ENCODE data around the gene ANP32A. TPM values are rescaled to one million over a fixed set of nuclear protein-coding genes. Genes with fewer than 3 reads are reported as not detected.

The ANP32A gene
- total RNA-seq, 4 donors from 2014 or later, result 35.5 to 60.4 (median 47.3) TPM

GRCh38 chr15:68792901-68793766, 27.6 kb downstream of the ANP32A start:
- DNase-seq (ENCODE audit: low spot score) (no peak), ATAC-seq (ENCODE audit: low FRiP score) (no peak)
- TF ChIP-seq CTCF (IDR thresholded peaks at IDR 0.05), result no peak

GRCh38 chr15:68791431-68792283, 29.0 kb downstream of the ANP32A start:
- no peak for ATAC-seq (ENCODE audit: low FRiP score)
- DNase-seq (ENCODE audit: low spot score), result no peak
- no peak for TF ChIP-seq CTCF (IDR thresholded peaks at IDR 0.05)

GRCh38 chr15:68790910-68791309, 29.8 kb downstream of the ANP32A start:
- ATAC-seq (ENCODE audit: low FRiP score) (no peak), DNase-seq (ENCODE audit: low spot score) (no peak)
- no peak for TF ChIP-seq CTCF (IDR thresholded peaks at IDR 0.05)

- no peak for DNase-seq (ENCODE audit: low spot score)
- TF ChIP-seq CTCF (IDR thresholded peaks at IDR 0.05), result no peak
- ATAC-seq (ENCODE audit: low FRiP score), result no peak
Measured at GRCh38 chr15:68790242-68790575, 30.5 kb downstream of the ANP32A start.

GRCh38 chr15:68789534-68790241, 31.0 kb downstream of the ANP32A start:
- DNase-seq (ENCODE audit: low spot score) (no peak), ATAC-seq (ENCODE audit: low FRiP score) (no peak)
- no peak for TF ChIP-seq CTCF (IDR thresholded peaks at IDR 0.05)

- no peak for DNase-seq (ENCODE audit: low spot score)
- no peak for TF ChIP-seq CTCF (IDR thresholded peaks at IDR 0.05)
- no peak for ATAC-seq (ENCODE audit: low FRiP score)
Measured at GRCh38 chr15:68789091-68789490, 31.6 kb downstream of the ANP32A start.

All from omental fat pad (tissue), 4 donors.